Endodermal cell (in vitro differentiated cells): ENCODE data around the gene RESP18. TPM values are rescaled to one million over a fixed set of nuclear protein-coding genes. Genes with fewer than 3 reads are reported as not detected.

Experiments used
- DNase-seq: peaks from one replicate; pipeline ENCODE4 v3.0.0-alpha.2; 2017
- H3K27ac ChIP-seq: 2 replicates; pipeline ENCODE4 v1.5.1; 2013; ENCODE audit warnings: mild to moderate bottlenecking, low read depth, low read length, moderate library complexity
- H3K27me3 ChIP-seq: 2 replicates; pipeline ENCODE4 v1.6.1; 2013; ENCODE audit warnings: mild to moderate bottlenecking, low read length, moderate library complexity; ENCODE audit not compliant: insufficient read depth, control insufficient read depth, poor library complexity, severe bottlenecking
- H3K36me3 ChIP-seq: 2 replicates; pipeline ENCODE4 v1.7.0; 2013; ENCODE audit warnings: mild to moderate bottlenecking, low read length, moderate library complexity; ENCODE audit not compliant: control insufficient read depth, insufficient read depth
- H3K4me1 ChIP-seq: one replicate; pipeline ENCODE4 v1.7.0; 2013; ENCODE audit warnings: low read length; ENCODE audit not compliant: control insufficient read depth, insufficient read depth
- H3K4me3 ChIP-seq: 2 replicates; pipeline ENCODE4 v1.5.1; 2013; ENCODE audit warnings: mild to moderate bottlenecking, low read length, moderate library complexity
- H3K9ac ChIP-seq: 2 replicates; pipeline ENCODE4 v1.6.1; 2013; ENCODE audit warnings: mild to moderate bottlenecking, low read length, moderate library complexity; ENCODE audit not compliant: poor library complexity, severe bottlenecking; ENCODE audit errors: extremely low read depth
- H3K9me3 ChIP-seq: 2 replicates; pipeline ENCODE4 v1.6.1; 2013; ENCODE audit warnings: mild to moderate bottlenecking, low read length, moderate library complexity; ENCODE audit not compliant: control insufficient read depth
- H3K27ac Mint-ChIP-seq: 2 replicates; pipeline ENCODE4 v1.8.0; 2020; ENCODE audit warnings: mixed read lengths
- H3K27me3 Mint-ChIP-seq: 2 replicates; pipeline ENCODE4 v1.8.0; 2021; ENCODE audit warnings: mild to moderate bottlenecking, mixed read lengths; ENCODE audit not compliant: insufficient read depth
- H3K36me3 Mint-ChIP-seq: 2 replicates; pipeline ENCODE4 v1.8.0; 2020; ENCODE audit warnings: low read depth, mixed read lengths
- H3K4me1 Mint-ChIP-seq: 2 replicates; pipeline ENCODE4 v1.8.0; 2020; ENCODE audit warnings: mixed read lengths
- H3K4me3 Mint-ChIP-seq: 2 replicates; pipeline ENCODE4 v1.8.0; 2020; ENCODE audit warnings: mild to moderate bottlenecking, moderate library complexity, mixed read lengths
- H3K9me3 Mint-ChIP-seq: 2 replicates; pipeline ENCODE4 v1.8.0; 2020; ENCODE audit warnings: mild to moderate bottlenecking, mixed read lengths
- WGBS, 2 experiments: methylation state at CpG; one replicate each; pipeline versions ENCODE4 v1.1.5 to v1.1.7; 2013; ENCODE audit warnings: missing lambda C conversion rate in 2 of 2, mixed read lengths in 1 of 2; ENCODE audit not compliant: insufficient coverage in 1 of 2, insufficient read length in 1 of 2; 5-methylcytosine and 5-hydroxymethylcytosine counted together
- total RNA-seq, 2 donors: library from RNA; stranded (reverse); fragmentation: NEBNext Ultra II Directional in 1 of 2; extraction: Animal tissue kit (Norgen Biotek cat#: 25700) in 1 of 2; gene quantifications; 2 replicates in 1 of 2; 3 replicates in 1 of 2; pipeline ENCODE4 v1.2.1, GENCODE V29; 2021
- TF ChIP-seq, protein P1 (sequence below): fragments of 200-600 bp; sonication (generic); conservative IDR thresholded peaks from 2 replicates; pipeline ENCODE4 v1.5.0; 2021; ENCODE audit warnings: antibody characterized with exemption, mild to moderate bottlenecking

Gene RESP18
- total RNA-seq, 2 donors from 2014 or later = not detected

DNA sequence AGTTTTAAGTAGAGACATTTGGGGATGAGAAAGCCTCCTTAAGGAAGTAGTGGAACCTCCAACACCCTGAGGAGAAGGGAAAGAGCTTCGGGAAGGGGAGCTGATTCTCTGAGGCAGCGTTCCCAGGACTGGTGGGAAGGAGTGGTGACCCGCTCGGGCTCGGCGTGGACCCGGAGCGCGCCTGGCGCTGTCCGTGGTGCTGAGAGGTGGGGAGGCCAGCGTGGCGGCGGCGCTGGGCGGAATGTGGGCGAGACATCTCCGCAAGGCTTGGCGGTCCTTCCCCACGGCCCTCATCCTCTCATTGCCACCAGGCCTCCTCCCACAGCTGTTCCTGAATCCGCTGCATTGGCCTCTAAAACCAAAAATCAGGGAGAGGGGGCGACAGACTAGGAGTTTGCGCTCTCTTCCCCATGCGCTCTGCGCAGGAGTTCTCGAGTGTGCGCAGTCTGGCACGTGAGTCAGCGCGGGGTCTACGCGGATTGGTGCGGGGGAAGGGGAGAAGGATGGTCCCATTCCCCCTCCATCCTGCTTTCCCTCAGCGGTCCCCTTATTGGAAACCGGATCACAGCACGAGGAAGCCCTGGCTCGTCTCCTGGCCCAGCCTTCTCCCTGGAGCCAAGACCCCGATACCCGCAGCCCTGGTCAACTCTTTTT is 857 bp downstream of the RESP18 start:
- TF ChIP-seq, protein P1, sequence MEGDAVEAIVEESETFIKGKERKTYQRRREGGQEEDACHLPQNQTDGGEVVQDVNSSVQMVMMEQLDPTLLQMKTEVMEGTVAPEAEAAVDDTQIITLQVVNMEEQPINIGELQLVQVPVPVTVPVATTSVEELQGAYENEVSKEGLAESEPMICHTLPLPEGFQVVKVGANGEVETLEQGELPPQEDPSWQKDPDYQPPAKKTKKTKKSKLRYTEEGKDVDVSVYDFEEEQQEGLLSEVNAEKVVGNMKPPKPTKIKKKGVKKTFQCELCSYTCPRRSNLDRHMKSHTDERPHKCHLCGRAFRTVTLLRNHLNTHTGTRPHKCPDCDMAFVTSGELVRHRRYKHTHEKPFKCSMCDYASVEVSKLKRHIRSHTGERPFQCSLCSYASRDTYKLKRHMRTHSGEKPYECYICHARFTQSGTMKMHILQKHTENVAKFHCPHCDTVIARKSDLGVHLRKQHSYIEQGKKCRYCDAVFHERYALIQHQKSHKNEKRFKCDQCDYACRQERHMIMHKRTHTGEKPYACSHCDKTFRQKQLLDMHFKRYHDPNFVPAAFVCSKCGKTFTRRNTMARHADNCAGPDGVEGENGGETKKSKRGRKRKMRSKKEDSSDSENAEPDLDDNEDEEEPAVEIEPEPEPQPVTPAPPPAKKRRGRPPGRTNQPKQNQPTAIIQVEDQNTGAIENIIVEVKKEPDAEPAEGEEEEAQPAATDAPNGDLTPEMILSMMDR = no peak
- no peak overlapping the region for H3K27ac Mint-ChIP-seq
- Histone ChIP-seq H3K4me1 (no peaks in the 10 kb centered on the region), H3K4me3 (no peak overlapping the region), H3K9me3 (no peaks in the 10 kb centered on the region), H3K9ac (no peak overlapping the region), H3K27me3 (peaks cover 91% of the 10 kb centered on the region), H3K27ac (no peak overlapping the region), H3K36me3 (no peaks in the 10 kb centered on the region)
- H3K4me3 Mint-ChIP-seq = no peak overlapping the region
- DNase-seq = peak; percentile 92
- 13 to 15% methylated on average over 13 to 39 of the region's 39 CpGs for WGBS, 2 experiments
- no peaks in the 10 kb centered on the region for H3K9me3 Mint-ChIP-seq
- H3K4me1 Mint-ChIP-seq = no peaks in the 10 kb centered on the region
- no peaks in the 10 kb centered on the region for H3K36me3 Mint-ChIP-seq
- peaks cover 92% of the 10 kb centered on the region for H3K27me3 Mint-ChIP-seq

DNA sequence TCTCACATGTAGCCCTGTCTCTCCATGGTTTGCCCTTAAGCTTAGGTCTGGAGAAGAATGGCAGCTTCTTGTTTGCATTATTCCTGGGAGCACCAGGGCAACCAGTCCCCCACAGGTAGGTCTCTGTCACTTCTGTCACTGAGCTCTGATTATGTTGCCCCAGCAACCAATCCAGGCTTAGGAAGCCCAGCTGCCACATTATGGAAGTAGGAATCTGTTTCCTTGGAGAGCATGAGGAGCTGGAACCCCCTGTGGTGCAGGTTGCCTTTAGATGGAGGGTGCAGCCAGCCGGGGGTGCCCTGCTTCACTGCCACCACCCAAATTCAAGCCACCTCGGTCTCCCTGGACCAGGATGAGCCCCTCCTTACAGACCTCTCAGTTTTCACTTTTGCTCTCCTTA is 4.8 kb downstream of the RESP18 start:
- Mint-ChIP-seq H3K9me3 (no peaks in the 10 kb centered on the region), H3K27me3 (peaks cover 84% of the 10 kb centered on the region), H3K4me3 (no peak overlapping the region), H3K27ac (no peak overlapping the region), H3K4me1 (no peaks in the 10 kb centered on the region), H3K36me3 (no peaks in the 10 kb centered on the region)
- TF ChIP-seq, protein P1 = no peak
- Histone ChIP-seq H3K9me3 (no peaks in the 10 kb centered on the region), H3K4me1 (no peaks in the 10 kb centered on the region), H3K4me3 (no peak overlapping the region), H3K36me3 (no peaks in the 10 kb centered on the region), H3K27ac (no peak overlapping the region), H3K9ac (no peak overlapping the region), H3K27me3 (peaks cover 91% of the 10 kb centered on the region)
- DNase-seq = peak; percentile 52
- WGBS, 2 experiments = 78 to 81% methylated on average over 2 of the region's 2 CpGs

DNA sequence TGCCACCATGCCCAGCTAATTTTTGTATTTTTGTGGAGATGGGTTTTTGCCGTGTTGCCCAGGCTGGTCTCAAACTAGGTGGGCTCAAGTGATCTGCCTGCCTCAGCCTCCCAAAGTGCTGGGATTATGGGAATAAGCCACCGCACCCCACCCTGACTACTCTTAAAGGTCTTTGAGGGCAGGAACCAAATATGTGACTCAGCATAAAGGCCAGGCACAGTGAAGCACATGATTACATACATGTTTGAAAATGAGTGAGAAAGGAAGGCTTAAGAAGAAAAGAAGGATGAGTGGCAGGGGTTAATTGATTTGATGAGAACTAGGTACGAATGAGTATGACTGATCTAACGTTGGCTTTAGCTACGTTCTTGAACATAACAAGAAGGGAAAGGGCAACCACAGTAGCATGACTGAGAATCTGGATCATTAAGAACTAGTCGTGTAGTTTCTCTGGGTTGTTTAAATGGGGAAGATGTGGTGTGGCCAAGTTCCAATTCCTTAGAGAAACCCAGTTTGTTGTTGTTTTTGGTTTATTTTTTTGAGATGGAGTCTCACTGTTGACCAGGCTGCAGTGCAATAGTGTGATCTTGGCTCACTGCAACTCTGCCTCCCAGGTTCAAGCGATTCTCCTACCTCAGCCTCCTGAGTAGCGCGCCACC is 6.8 kb downstream of the RESP18 start:
- Histone ChIP-seq H3K4me3 (no peak overlapping the region), H3K4me1 (no peaks in the 10 kb centered on the region), H3K9ac (no peak overlapping the region), H3K27me3 (peaks cover 86% of the 10 kb centered on the region), H3K9me3 (no peaks in the 10 kb centered on the region), H3K27ac (no peak overlapping the region), H3K36me3 (no peaks in the 10 kb centered on the region)
- WGBS, 2 experiments = 85% methylated on average over 7 to 8 of the region's 9 CpGs
- no peaks in the 10 kb centered on the region for H3K9me3 Mint-ChIP-seq
- no peak for DNase-seq
- peaks cover 77% of the 10 kb centered on the region for H3K27me3 Mint-ChIP-seq
- H3K4me1 Mint-ChIP-seq = no peaks in the 10 kb centered on the region
- no peaks in the 10 kb centered on the region for H3K36me3 Mint-ChIP-seq
- no peak overlapping the region for H3K27ac Mint-ChIP-seq
- no peak overlapping the region for H3K4me3 Mint-ChIP-seq
- TF ChIP-seq, protein P1 = no peak
